IgD-negative memory B cell (primary cell): Measurements from ENCODE around the gene FOXL2NB. TPM values are rescaled to one million over a fixed set of nuclear protein-coding genes. Genes with fewer than 3 reads are reported as not detected.
"Not testable (repeated sequence)": the region's sequence is repeated elsewhere in the genome, so short reads cannot be mapped to it uniquely, and the experiment has no call there.

ENCODE experiments used
- H3K27ac Mint-ChIP-seq, 3 donors: one replicate each; pipeline ENCODE4 v1.8.0; 2020 to 2022; ENCODE audit warnings: mild to moderate bottlenecking in 3 of 3, mixed read lengths in 3 of 3, moderate library complexity in 1 of 3
- H3K27me3 Mint-ChIP-seq: one replicate; pipeline ENCODE4 v1.8.0; 2021; ENCODE audit warnings: mixed read lengths
- H3K36me3 Mint-ChIP-seq: one replicate; pipeline ENCODE4 v1.8.0; 2020; ENCODE audit warnings: mild to moderate bottlenecking, mixed read lengths
- H3K4me1 Mint-ChIP-seq, 3 donors: one replicate each; pipeline ENCODE4 v1.8.0; 2020 to 2022; ENCODE audit warnings: mixed read lengths in 3 of 3, mild to moderate bottlenecking in 1 of 3
- H3K4me3 Mint-ChIP-seq, 4 donors: one replicate each; pipeline ENCODE4 v1.8.0; 2020 to 2022; ENCODE audit warnings: mild to moderate bottlenecking in 4 of 4, mixed read lengths in 4 of 4, moderate library complexity in 3 of 4
- H3K9me3 Mint-ChIP-seq, 3 donors: one replicate each; pipeline ENCODE4 v1.8.0; 2020 to 2021; ENCODE audit warnings: mixed read lengths in 3 of 3, mild to moderate bottlenecking in 1 of 3
- polyA plus RNA-seq: library from polyadenylated mRNA; unstranded; fragments of 300-500 nt; fragmentation: Illumina TruSeq; gene quantifications from one replicate; pipeline ENCODE4 v1.2.3, GENCODE V29; 2021

The FOXL2NB gene
- polyA plus RNA-seq, 1 donor from 2014 or later, result not detected

GRCh38 chr3:138916824-138917223 is 30.2 kb upstream of the FOXL2NB start:
- Mint-ChIP-seq H3K4me1 (peaks cover 0 to 6% (median 3%) of the 10 kb centered on the region in 3 donors), H3K36me3 (no peaks in the 10 kb centered on the region), H3K9me3 (no peaks in the 10 kb centered on the region), H3K4me3 (peak overlapping the region in 1 of 4 donors; percentile 28), H3K27ac (peak overlapping the region in 1 of 3 donors; percentile 18), H3K27me3 (peaks cover 2% of the 10 kb centered on the region)

GRCh38 chr3:138919325-138919724 is 27.7 kb upstream of the FOXL2NB start:
- Mint-ChIP-seq H3K4me1 (peaks cover 0 to 6% (median 3%) of the 10 kb centered on the region in 3 donors), H3K4me3 (no peak overlapping the region), H3K36me3 (no peaks in the 10 kb centered on the region), H3K27me3 (peaks cover 5% of the 10 kb centered on the region), H3K27ac (no peak overlapping the region), H3K9me3 (no peaks in the 10 kb centered on the region)

GRCh38 chr3:138921316-138922292 is 25.4 kb upstream of the FOXL2NB start:
- H3K27ac Mint-ChIP-seq, result no peak overlapping the region

GRCh38 chr3:138922400-138922799 is 24.6 kb upstream of the FOXL2NB start:
- not testable (repeated sequence) for H3K9me3 Mint-ChIP-seq

More at GRCh38 chr3:138921316-138922292, 25.4 kb upstream of the FOXL2NB start:
- Mint-ChIP-seq H3K36me3 (peaks cover 2% of the 10 kb centered on the region), H3K27me3 (peaks cover 8% of the 10 kb centered on the region), H3K9me3 (no peaks in the 10 kb centered on the region), H3K4me3 (no peak overlapping the region), H3K4me1 (peaks cover 0 to 3% (median 0%) of the 10 kb centered on the region in 3 donors)

GRCh38 chr3:138923531-138923994 is 23.5 kb upstream of the FOXL2NB start:
- H3K27ac Mint-ChIP-seq, result no peak overlapping the region
- no peaks in the 10 kb centered on the region for H3K9me3 Mint-ChIP-seq
- H3K4me1 Mint-ChIP-seq, result peaks cover 0 to 2% (median 0%) of the 10 kb centered on the region in 3 donors
- H3K36me3 Mint-ChIP-seq, result peaks cover 2% of the 10 kb centered on the region
- H3K27me3 Mint-ChIP-seq, result peaks cover 8% of the 10 kb centered on the region
- no peak overlapping the region for H3K4me3 Mint-ChIP-seq

More at GRCh38 chr3:138922400-138922799, 24.6 kb upstream of the FOXL2NB start:
- H3K4me3 Mint-ChIP-seq, H3K27me3 Mint-ChIP-seq, H3K4me1 Mint-ChIP-seq, H3K36me3 Mint-ChIP-seq, H3K27ac Mint-ChIP-seq: not testable (repeated sequence)

- no peak overlapping the region for H3K4me3 Mint-ChIP-seq
- H3K36me3 Mint-ChIP-seq, result peaks cover 5% of the 10 kb centered on the region
- no peaks in the 10 kb centered on the region for H3K4me1 Mint-ChIP-seq
- no peaks in the 10 kb centered on the region for H3K9me3 Mint-ChIP-seq
- H3K27ac Mint-ChIP-seq, result no peak overlapping the region
- peaks cover 5% of the 10 kb centered on the region for H3K27me3 Mint-ChIP-seq
These were observed 18.2 kb upstream of the FOXL2NB start for GRCh38 chr3:138928727-138929372.

GRCh38 chr3:138933068-138933668 is 13.8 kb upstream of the FOXL2NB start:
- H3K36me3 Mint-ChIP-seq, result peaks cover 2% of the 10 kb centered on the region
- H3K4me3 Mint-ChIP-seq, result peak overlapping the region in 1 of 4 donors; percentile 18
- peaks cover 3 to 11% (median 9%) of the 10 kb centered on the region in 3 donors for H3K4me1 Mint-ChIP-seq
- H3K9me3 Mint-ChIP-seq, result peaks cover 0 to 2% (median 0%) of the 10 kb centered on the region in 3 donors
- peak overlapping the region in 1 of 3 donors; percentile 19 for H3K27ac Mint-ChIP-seq
- peaks cover 33% of the 10 kb centered on the region for H3K27me3 Mint-ChIP-seq

GRCh38 chr3:138933981-138934691 is 12.9 kb upstream of the FOXL2NB start:
- H3K27ac Mint-ChIP-seq, result no peak overlapping the region
- peaks cover 3 to 14% (median 13%) of the 10 kb centered on the region in 3 donors for H3K4me1 Mint-ChIP-seq
- H3K4me3 Mint-ChIP-seq, result no peak overlapping the region
- H3K9me3 Mint-ChIP-seq, result peaks cover 0 to 2% (median 0%) of the 10 kb centered on the region in 3 donors
- peaks cover 2% of the 10 kb centered on the region for H3K36me3 Mint-ChIP-seq
- H3K27me3 Mint-ChIP-seq, result peaks cover 41% of the 10 kb centered on the region

- peak overlapping the region in 2 of 3 donors; percentile 1 to 76 for H3K27ac Mint-ChIP-seq
- peaks cover 2% of the 10 kb centered on the region for H3K36me3 Mint-ChIP-seq
- peaks cover 0 to 2% (median 0%) of the 10 kb centered on the region in 3 donors for H3K9me3 Mint-ChIP-seq
- peaks cover 4 to 15% (median 14%) of the 10 kb centered on the region in 3 donors for H3K4me1 Mint-ChIP-seq
- H3K27me3 Mint-ChIP-seq, result peaks cover 50% of the 10 kb centered on the region
- peak overlapping the region; percentile 62 to 95 (median 80) for H3K4me3 Mint-ChIP-seq
These were observed 11.5 kb upstream of the FOXL2NB start for GRCh38 chr3:138935505-138935862.

- peaks cover 4 to 15% (median 14%) of the 10 kb centered on the region in 3 donors for H3K4me1 Mint-ChIP-seq
- H3K4me3 Mint-ChIP-seq, result peak overlapping the region; percentile 62 to 95 (median 80)
- peaks cover 0 to 2% (median 0%) of the 10 kb centered on the region in 3 donors for H3K9me3 Mint-ChIP-seq
- H3K27me3 Mint-ChIP-seq, result peaks cover 55% of the 10 kb centered on the region
- peak overlapping the region in 2 of 3 donors; percentile 1 to 76 for H3K27ac Mint-ChIP-seq
- H3K36me3 Mint-ChIP-seq, result peaks cover 2% of the 10 kb centered on the region
These were observed 10.9 kb upstream of the FOXL2NB start for GRCh38 chr3:138935863-138936740.

- H3K27me3 Mint-ChIP-seq, result peaks cover 64% of the 10 kb centered on the region
These were observed 10.0 kb upstream of the FOXL2NB start for GRCh38 chr3:138936741-138937689.

GRCh38 chr3:138937690-138938055 is 9.3 kb upstream of the FOXL2NB start:
- Mint-ChIP-seq H3K36me3 (peaks cover 2% of the 10 kb centered on the region), H3K4me1 (peaks cover 5 to 15% (median 14%) of the 10 kb centered on the region in 3 donors)

More at GRCh38 chr3:138936741-138937689, 10.0 kb upstream of the FOXL2NB start:
- peaks cover 2% of the 10 kb centered on the region for H3K36me3 Mint-ChIP-seq
- H3K4me1 Mint-ChIP-seq, result peaks cover 4 to 15% (median 14%) of the 10 kb centered on the region in 3 donors
- peak overlapping the region in 1 of 3 donors; percentile 1 for H3K27ac Mint-ChIP-seq
- peaks cover 0 to 2% (median 0%) of the 10 kb centered on the region in 3 donors for H3K9me3 Mint-ChIP-seq
- peak overlapping the region; percentile 30 to 95 (median 64) for H3K4me3 Mint-ChIP-seq

More at GRCh38 chr3:138937690-138938055, 9.3 kb upstream of the FOXL2NB start:
- Mint-ChIP-seq H3K27ac (peak overlapping the region in 1 of 3 donors; percentile 1), H3K27me3 (peaks cover 71% of the 10 kb centered on the region), H3K9me3 (peaks cover 0 to 3% (median 0%) of the 10 kb centered on the region in 3 donors), H3K4me3 (peak overlapping the region in 2 of 4 donors; percentile 27 to 74)
